Naive B cell (primary cell): ENCODE measurements around the gene RBM3. TPM values are rescaled to one million over a fixed set of nuclear protein-coding genes. Genes with fewer than 3 reads are reported as not detected.
"Not testable (repeated sequence)": the region's sequence is repeated elsewhere in the genome, so short reads cannot be mapped to it uniquely, and the experiment has no call there.

Experiments
- ATAC-seq, 2 donors: fragments of 150-1000 bp; cut with Tn5 transposase; 2 replicates each; pipeline ENCODE4 v1.10.0; 2021; ENCODE audit warnings: low read depth in 2 of 2, mild to moderate bottlenecking in 2 of 2, moderate library complexity in 2 of 2
- DNase-seq: peaks from one replicate; pipeline ENCODE4 v3.0.0; 2022
- H3K27ac Mint-ChIP-seq, 6 donors: one replicate each; pipeline ENCODE4 v1.8.0; 2020 to 2022; ENCODE audit warnings: mild to moderate bottlenecking in 6 of 6, mixed read lengths in 6 of 6, moderate library complexity in 5 of 6, inconsistent platforms in 2 of 6
- H3K27me3 Mint-ChIP-seq, 3 donors: one replicate each; pipeline ENCODE4 v1.8.0; 2021 to 2022; ENCODE audit warnings: mixed read lengths in 3 of 3, mild to moderate bottlenecking in 1 of 3
- H3K36me3 Mint-ChIP-seq, 2 donors: one replicate each; pipeline ENCODE4 v1.8.0; 2020 to 2022; ENCODE audit warnings: mixed read lengths in 2 of 2, inconsistent platforms in 1 of 2, mild to moderate bottlenecking in 1 of 2
- H3K4me1 Mint-ChIP-seq, 3 donors: one replicate each; pipeline ENCODE4 v1.8.0; 2020 to 2022; ENCODE audit warnings: mixed read lengths in 3 of 3, inconsistent platforms in 1 of 3, mild to moderate bottlenecking in 1 of 3, moderate library complexity in 1 of 3
- H3K4me3 Mint-ChIP-seq, 8 donors: one replicate each; pipeline ENCODE4 v1.8.0; 2020 to 2022; ENCODE audit warnings: mild to moderate bottlenecking in 8 of 8, mixed read lengths in 8 of 8, moderate library complexity in 8 of 8, inconsistent platforms in 2 of 8
- H3K9me3 Mint-ChIP-seq, 7 donors: one replicate each; pipeline ENCODE4 v1.8.0; 2020 to 2022; ENCODE audit warnings: mixed read lengths in 7 of 7, mild to moderate bottlenecking in 5 of 7, inconsistent platforms in 2 of 7, moderate library complexity in 1 of 7
- polyA plus RNA-seq, 6 donors: library from polyadenylated mRNA; unstranded; fragments of 300-500 nt; fragmentation: Illumina TruSeq; gene quantifications; one replicate each; pipeline ENCODE4 v1.2.3, GENCODE V29; 2021; ENCODE audit warnings: low read depth in 6 of 6

Gene RBM3
- polyA plus RNA-seq, 6 donors from 2014 or later = 231 to 340 (median 264) TPM

DNA sequence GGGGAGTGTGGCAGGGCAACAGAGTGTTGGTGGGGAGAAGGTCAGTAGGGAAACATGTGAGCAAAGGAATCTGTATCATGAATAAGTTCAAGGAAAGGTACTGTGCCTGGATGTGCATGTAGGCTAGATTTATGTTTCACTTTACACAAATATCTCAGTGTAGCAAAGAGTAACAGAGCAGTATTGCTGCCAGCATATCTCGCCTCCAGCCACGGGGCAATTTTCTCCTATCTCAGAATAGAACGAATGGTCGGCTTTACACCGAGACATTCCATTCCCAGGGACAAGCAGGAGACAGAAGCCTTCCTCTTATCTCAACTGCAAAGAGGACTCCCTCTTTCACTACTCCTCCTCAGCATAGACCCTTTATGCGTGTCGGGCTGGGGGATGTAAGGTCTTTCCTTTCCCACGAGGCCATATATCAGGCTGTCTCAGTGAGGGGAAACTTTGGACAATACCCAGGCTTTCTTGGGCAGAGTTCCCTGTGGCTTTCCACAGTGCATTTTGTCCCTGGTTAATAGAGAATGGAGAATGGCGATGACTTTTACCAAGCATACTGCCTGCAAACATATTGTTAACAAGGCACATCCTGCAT is 18.5 kb upstream of the RBM3 start:
- H3K27ac Mint-ChIP-seq, H3K36me3 Mint-ChIP-seq, H3K9me3 Mint-ChIP-seq, H3K4me1 Mint-ChIP-seq, H3K27me3 Mint-ChIP-seq, ATAC-seq, DNase-seq, H3K4me3 Mint-ChIP-seq: not testable (repeated sequence)

DNA sequence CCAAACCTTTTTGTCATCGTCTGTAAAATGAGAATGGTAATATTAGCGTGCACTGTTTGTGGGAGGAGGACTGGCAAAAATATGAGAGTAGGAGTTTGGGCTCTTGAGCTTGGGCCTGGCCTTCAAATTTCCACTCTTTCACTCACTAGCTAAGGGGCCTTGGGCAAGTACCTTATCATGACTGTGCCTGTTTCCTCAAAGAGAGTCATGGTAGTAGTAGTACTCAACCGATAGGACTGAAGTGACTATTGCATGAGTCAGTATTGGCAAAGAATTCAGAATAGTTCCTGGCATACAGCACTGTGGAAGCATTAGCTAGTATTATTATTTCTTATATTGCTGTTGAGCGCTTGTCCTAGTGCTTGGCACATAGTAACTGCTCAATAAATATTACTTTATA is 16.0 kb upstream of the RBM3 start:
- peaks cover 0 to 5% (median 4%) of the 10 kb centered on the region in 3 donors for H3K4me1 Mint-ChIP-seq
- H3K36me3 Mint-ChIP-seq = peaks cover 0 to 8% of the 10 kb centered on the region in 2 donors
- no peak overlapping the region for H3K4me3 Mint-ChIP-seq
- no peaks in the 10 kb centered on the region for H3K27me3 Mint-ChIP-seq
- H3K27ac Mint-ChIP-seq = no peak overlapping the region
- DNase-seq = no peak
- H3K9me3 Mint-ChIP-seq = peaks cover 0 to 2% (median 0%) of the 10 kb centered on the region in 7 donors
- ATAC-seq = no peak

DNA sequence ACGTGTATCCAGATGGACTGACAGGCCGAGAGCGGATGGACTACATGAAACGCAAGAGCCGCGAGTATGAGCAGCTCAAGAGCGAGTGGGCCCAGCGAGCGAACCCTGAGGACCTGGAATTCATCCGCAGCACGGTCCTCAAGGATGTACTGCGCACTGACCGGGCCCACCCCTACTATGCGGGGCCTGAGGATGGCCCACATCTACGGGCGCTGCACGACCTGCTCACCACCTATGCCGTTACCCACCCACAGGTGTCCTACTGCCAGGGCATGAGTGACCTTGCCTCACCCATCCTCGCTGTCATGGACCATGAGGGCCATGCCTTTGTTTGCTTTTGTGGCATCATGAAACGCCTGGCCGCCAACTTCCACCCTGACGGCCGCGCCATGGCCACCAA is 14.6 kb upstream of the RBM3 start:
- DNase-seq (no peak), ATAC-seq (no peak)
- Mint-ChIP-seq H3K27ac (peak overlapping the region in 2 of 6 donors; percentile 14 to 75), H3K9me3 (peaks cover 0 to 2% (median 0%) of the 10 kb centered on the region in 7 donors), H3K36me3 (peaks cover 0 to 6% of the 10 kb centered on the region in 2 donors), H3K4me1 (peaks cover 0 to 5% (median 3%) of the 10 kb centered on the region in 3 donors), H3K27me3 (no peaks in the 10 kb centered on the region), H3K4me3 (no peak overlapping the region)

DNA sequence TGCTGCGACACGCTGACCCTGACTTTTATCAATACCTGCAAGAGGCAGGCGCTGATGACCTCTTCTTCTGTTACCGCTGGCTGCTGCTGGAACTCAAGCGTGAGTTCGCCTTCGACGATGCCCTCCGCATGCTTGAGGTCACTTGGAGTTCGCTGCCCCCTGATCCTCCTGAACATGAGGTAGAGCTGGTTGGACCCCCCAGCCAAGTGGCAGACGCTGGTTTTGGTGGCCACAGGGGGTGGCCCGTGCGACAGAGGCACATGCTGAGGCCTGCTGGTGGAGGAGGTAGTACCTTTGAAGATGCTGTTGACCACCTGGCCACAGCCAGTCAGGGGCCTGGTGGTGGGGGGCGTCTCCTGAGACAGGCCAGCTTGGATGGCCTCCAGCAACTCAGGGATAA is 14.2 kb upstream of the RBM3 start:
- Mint-ChIP-seq H3K36me3 (peaks cover 0 to 1% of the 10 kb centered on the region in 2 donors), H3K27ac (peak overlapping the region in 1 of 6 donors; percentile 76), H3K9me3 (peaks cover 0 to 1% (median 0%) of the 10 kb centered on the region in 7 donors), H3K27me3 (no peaks in the 10 kb centered on the region), H3K4me3 (no peak overlapping the region), H3K4me1 (peaks cover 0 to 5% (median 0%) of the 10 kb centered on the region in 3 donors)
- DNase-seq (no peak), ATAC-seq (no peak)

DNA sequence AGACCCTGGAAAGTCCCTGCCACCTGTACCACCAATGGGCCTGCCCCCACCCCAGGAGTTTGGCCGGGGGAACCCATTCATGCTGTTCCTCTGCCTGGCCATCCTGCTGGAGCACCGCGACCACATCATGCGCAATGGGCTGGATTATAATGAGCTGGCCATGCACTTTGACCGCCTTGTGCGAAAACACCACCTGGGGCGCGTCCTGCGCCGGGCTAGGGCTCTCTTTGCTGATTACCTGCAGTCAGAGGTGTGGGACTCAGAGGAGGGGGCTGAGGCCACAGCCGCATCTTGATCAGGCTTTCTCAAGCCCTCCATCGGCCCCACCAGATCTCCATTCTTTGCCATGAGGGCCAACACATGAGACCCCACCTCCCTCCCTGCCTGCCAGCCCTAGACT is 13.6 kb upstream of the RBM3 start:
- H3K4me1 Mint-ChIP-seq = peaks cover 0 to 5% (median 0%) of the 10 kb centered on the region in 3 donors
- DNase-seq (no peak), ATAC-seq (no peak)
- H3K9me3 Mint-ChIP-seq = peaks cover 0 to 1% (median 0%) of the 10 kb centered on the region in 7 donors
- H3K27me3 Mint-ChIP-seq = no peaks in the 10 kb centered on the region
- H3K4me3 Mint-ChIP-seq = no peak overlapping the region
- no peaks in the 10 kb centered on the region for H3K36me3 Mint-ChIP-seq
- peak overlapping the region in 1 of 6 donors; percentile 71 for H3K27ac Mint-ChIP-seq

DNA sequence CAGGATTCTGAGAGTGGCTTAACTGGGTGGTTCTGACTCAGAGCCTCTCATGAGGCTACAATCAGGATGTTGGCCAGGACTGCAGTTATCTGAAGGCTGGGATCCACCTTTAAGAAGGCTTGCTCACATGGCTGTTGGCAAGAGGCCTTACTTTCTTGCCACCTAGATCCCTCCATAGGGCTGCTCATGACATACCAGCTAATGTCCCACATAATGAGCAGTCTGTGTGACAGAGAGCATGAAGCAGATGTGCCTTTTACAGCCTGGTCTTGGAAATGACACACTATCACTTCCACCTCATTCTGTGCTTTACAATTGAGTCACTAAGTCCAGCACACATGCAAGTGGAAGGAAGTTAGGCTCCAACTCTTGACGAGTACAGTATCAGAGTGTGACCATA is 4.3 kb upstream of the RBM3 start:
- Mint-ChIP-seq H3K4me3 (no peak overlapping the region), H3K9me3 (peaks cover 0 to 2% (median 0%) of the 10 kb centered on the region in 7 donors), H3K4me1 (peaks cover 2 to 13% (median 5%) of the 10 kb centered on the region in 3 donors), H3K27me3 (no peaks in the 10 kb centered on the region), H3K36me3 (peaks cover 0 to 6% of the 10 kb centered on the region in 2 donors), H3K27ac (no peak overlapping the region)
- DNase-seq (no peak), ATAC-seq (no peak)

DNA sequence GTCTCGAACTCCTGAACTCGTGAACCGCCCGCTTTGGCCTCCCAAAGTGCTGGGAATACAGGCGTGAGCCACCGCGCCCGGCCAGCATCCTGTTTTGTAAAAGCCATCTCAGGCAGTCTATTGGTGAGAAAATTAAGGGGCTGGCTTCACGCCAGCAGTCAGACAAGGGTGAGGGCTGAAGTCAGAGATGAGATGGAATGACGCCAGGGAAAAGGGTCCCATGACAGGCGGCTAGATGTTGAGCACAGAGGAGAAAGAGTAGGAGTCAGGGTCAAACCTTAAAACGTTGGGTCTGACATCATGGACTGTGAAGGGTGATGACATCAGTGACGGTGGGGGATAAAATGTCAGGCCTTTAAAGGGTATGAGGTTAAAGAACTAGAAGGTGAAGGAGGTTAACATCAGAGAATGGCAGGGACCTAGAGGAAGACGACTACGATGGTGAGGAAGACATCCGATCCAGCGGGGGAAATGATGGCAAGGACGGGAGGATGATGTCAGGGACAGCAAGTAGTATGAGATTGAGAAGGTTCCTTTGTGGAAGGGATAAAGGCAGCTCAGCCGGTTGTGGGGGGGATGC is 504 bp upstream of the RBM3 start:
- DNase-seq (no peak), ATAC-seq (peak; percentile 9 to 24)
- Mint-ChIP-seq H3K36me3 (peaks cover 0 to 13% of the 10 kb centered on the region in 2 donors), H3K4me3 (peak overlapping the region; percentile 87 to 100 (median 98)), H3K27ac (peak overlapping the region; percentile 97 to 100 (median 100)), H3K4me1 (peaks cover 10 to 26% (median 18%) of the 10 kb centered on the region in 3 donors), H3K9me3 (peaks cover 0 to 2% (median 0%) of the 10 kb centered on the region in 7 donors), H3K27me3 (no peaks in the 10 kb centered on the region)

DNA sequence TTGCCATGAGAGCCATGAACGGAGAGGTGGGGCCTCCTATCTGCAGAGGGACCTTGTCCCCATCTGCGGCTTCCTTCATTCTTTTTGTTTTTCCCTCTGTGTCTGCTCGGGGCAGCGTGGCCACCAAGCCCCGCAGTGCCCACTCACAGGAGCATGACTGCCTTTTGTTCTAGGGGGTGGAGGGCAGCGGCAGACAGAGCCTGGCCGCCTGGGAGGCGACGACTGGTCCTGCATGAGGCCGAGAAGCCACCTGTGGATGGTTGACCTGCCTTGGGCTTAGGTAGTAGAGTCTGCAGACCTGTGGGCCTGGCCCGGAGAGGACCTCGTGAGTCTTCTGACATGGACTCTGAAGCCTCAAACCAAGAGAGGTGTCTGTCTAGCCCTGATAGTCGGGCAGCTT is 1.4 kb downstream of the RBM3 start:
- H3K4me1 Mint-ChIP-seq = peaks cover 15 to 28% (median 26%) of the 10 kb centered on the region in 3 donors
- H3K4me3 Mint-ChIP-seq = peak overlapping the region; percentile 56 to 100 (median 98)
- DNase-seq (no peak), ATAC-seq (no peak)
- peak overlapping the region in 4 of 6 donors; percentile 19 to 79 (median 42) for H3K27ac Mint-ChIP-seq
- peaks cover 0 to 13% of the 10 kb centered on the region in 2 donors for H3K36me3 Mint-ChIP-seq
- H3K9me3 Mint-ChIP-seq = peaks cover 0 to 2% (median 0%) of the 10 kb centered on the region in 7 donors
- no peaks in the 10 kb centered on the region for H3K27me3 Mint-ChIP-seq

DNA sequence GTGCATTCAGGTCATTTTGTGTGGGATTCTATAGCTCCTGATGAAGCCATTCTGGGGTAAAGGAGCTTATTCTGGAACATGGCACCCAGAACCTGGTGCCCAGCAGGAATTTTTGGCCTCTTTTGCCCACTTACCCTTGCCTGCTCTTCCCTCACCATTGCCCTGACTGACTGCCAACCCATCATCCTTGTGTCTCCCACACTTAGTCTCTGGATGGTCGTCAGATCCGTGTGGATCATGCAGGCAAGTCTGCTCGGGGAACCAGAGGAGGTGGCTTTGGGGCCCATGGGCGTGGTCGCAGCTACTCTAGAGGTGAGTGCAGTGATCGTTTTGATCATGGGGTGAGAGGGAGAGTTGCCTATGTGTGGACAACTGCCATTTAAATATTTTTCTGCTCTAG is 1.8 kb downstream of the RBM3 start:
- H3K9me3 Mint-ChIP-seq = peaks cover 0 to 2% (median 0%) of the 10 kb centered on the region in 7 donors
- DNase-seq (no peak), ATAC-seq (no peak)
- H3K27me3 Mint-ChIP-seq = no peaks in the 10 kb centered on the region
- peak overlapping the region in 1 of 6 donors; percentile 79 for H3K27ac Mint-ChIP-seq
- H3K4me1 Mint-ChIP-seq = peaks cover 15 to 28% (median 26%) of the 10 kb centered on the region in 3 donors
- H3K36me3 Mint-ChIP-seq = peaks cover 0 to 13% of the 10 kb centered on the region in 2 donors
- H3K4me3 Mint-ChIP-seq = peak overlapping the region in 7 of 8 donors; percentile 66 to 100 (median 98)

DNA sequence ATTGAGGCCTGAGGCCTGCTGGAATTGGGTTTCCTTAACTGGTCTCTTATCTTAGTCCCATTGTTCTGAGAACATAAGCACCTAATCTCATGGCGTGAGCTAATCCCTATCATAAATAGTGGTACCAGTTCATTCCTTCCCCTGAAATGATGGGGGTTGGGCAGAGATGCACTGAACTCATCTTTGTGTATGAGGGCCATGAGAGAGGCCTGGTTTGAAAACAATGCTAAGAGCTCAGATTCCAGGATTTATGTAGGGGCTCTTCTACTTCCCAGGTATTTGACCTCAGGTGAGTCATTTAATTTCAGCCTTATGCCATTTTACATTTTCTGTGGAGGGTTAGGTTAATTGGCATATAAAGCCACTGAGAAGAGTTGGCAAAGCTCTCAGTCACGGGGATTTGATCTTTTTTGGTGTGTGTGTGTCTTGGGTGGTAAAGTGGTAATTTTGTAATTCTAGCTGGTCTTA is 4.4 kb downstream of the RBM3 start:
- ATAC-seq = no peak
- peak overlapping the region in 2 of 8 donors; percentile 17 to 34 for H3K4me3 Mint-ChIP-seq
- H3K4me1 Mint-ChIP-seq = peaks cover 15 to 28% (median 24%) of the 10 kb centered on the region in 3 donors
- no peaks in the 10 kb centered on the region for H3K27me3 Mint-ChIP-seq
- H3K9me3 Mint-ChIP-seq = peaks cover 0 to 2% (median 0%) of the 10 kb centered on the region in 7 donors
- no peak for DNase-seq
- H3K27ac Mint-ChIP-seq = peak overlapping the region in 2 of 6 donors; percentile 1 to 35
- H3K36me3 Mint-ChIP-seq = peaks cover 0 to 13% of the 10 kb centered on the region in 2 donors

DNA sequence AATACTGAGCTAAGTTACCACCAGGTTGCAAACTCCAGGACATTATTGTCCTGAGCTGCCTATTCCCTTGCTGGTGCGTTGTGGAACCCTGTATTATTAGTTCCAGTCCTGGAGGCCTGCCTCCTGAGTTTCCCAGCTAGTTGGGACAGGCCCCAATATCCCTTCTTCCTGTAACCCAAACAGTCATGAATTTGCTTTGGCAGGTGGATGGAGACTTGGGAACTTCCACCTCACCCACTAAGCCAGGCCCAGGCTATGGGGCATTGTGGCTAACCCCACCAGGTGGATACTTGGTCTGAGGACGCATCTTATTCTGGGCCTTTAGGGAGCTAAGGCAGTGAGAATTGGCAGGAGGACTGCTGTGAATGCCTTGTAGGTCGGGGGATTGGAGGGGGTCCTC is 5.0 kb downstream of the RBM3 start:
- DNase-seq (no peak), ATAC-seq (no peak)
- Mint-ChIP-seq H3K9me3 (no peaks in the 10 kb centered on the region), H3K27ac (peak overlapping the region in 3 of 6 donors; percentile 1 to 62 (median 56)), H3K27me3 (no peaks in the 10 kb centered on the region), H3K4me3 (peak overlapping the region in 2 of 8 donors; percentile 43 to 44), H3K4me1 (peaks cover 15 to 28% (median 19%) of the 10 kb centered on the region in 3 donors), H3K36me3 (peaks cover 0 to 13% of the 10 kb centered on the region in 2 donors)

DNA sequence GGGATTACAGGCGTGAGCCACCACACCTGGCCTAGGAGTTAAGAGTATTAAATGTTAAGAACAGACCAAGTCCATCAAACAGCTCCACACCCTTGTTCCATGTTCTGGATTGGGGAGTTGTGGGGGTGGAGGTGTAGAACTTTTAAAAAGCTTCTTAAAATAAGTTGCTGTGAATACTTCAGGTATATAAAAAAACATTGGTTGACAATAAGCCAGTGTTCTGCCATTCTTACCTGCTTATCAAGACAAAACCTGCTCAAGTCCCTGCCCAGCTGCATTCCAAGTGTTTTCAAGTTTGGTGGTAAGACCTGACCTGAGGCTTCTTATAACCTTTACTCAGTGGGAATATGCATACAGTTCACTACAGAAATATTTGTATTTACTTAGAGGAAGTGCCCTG is 6.4 kb downstream of the RBM3 start:
- Mint-ChIP-seq H3K27me3 (no peaks in the 10 kb centered on the region), H3K9me3 (peaks cover 0 to 2% (median 0%) of the 10 kb centered on the region in 7 donors), H3K36me3 (peaks cover 0 to 6% of the 10 kb centered on the region in 2 donors), H3K4me3 (no peak overlapping the region), H3K27ac (peak overlapping the region in 1 of 6 donors; percentile 75), H3K4me1 (peaks cover 7 to 16% (median 11%) of the 10 kb centered on the region in 3 donors)
- ATAC-seq = no peak
- no peak for DNase-seq

DNA sequence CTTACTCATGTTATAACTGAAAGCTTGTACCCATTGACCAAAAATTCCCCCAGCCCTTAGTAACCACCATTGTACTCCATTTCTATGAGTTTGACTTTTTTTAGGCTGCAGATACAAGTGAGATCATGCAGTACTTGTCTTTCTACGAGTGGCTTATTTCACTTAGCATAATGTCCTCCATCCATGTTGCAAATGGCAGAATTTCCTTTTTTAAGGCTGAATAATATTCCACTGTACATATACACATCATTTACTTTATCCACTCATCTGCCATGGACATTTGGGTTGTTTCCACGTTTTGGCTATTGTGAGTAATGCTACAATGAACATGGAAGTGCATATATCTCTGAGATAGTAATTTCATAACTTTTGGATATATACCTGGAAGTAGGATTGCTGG is 10.4 kb downstream of the RBM3 start:
- no peak for ATAC-seq
- H3K4me1 Mint-ChIP-seq = peaks cover 0 to 4% (median 3%) of the 10 kb centered on the region in 3 donors
- no peak for DNase-seq
- no peak overlapping the region for H3K27ac Mint-ChIP-seq
- peaks cover 0 to 2% (median 0%) of the 10 kb centered on the region in 7 donors for H3K9me3 Mint-ChIP-seq
- H3K4me3 Mint-ChIP-seq = no peak overlapping the region
- no peaks in the 10 kb centered on the region for H3K27me3 Mint-ChIP-seq
- H3K36me3 Mint-ChIP-seq = no peaks in the 10 kb centered on the region
